KMS-11 (cell line): ENCODE results near the gene MTF2.
"Not testable (repeated sequence)": the region's sequence is repeated elsewhere in the genome, so short reads cannot be mapped to it uniquely, and the experiment has no call there.

Experiments
- H2AFZ ChIP-seq: fragments of 200-600 bp; sonication (generic); 2 replicates; pipeline ENCODE4 v1.6.1; 2016; ENCODE audit warnings: antibody characterized with exemption, mixed run types, low read depth
- H3K27ac ChIP-seq: fragments of 200-600 bp; sonication (generic); 2 replicates; pipeline ENCODE4 v1.6.1; 2016; ENCODE audit warnings: mild to moderate bottlenecking, mixed run types
- H3K27me3 ChIP-seq: fragments of 200-600 bp; sonication (generic); 2 replicates; pipeline ENCODE4 v1.6.1; 2017; ENCODE audit warnings: mild to moderate bottlenecking, low read depth, mixed run types, moderate library complexity; ENCODE audit not compliant: insufficient read depth
- H3K36me3 ChIP-seq: fragments of 200-600 bp; sonication (generic); 2 replicates; pipeline ENCODE4 v1.6.1; 2017; ENCODE audit warnings: mild to moderate bottlenecking, mixed run types; ENCODE audit not compliant: insufficient read depth
- H3K4me1 ChIP-seq: fragments of 200-600 bp; sonication (generic); 2 replicates; pipeline ENCODE4 v1.6.1; 2016; ENCODE audit warnings: mild to moderate bottlenecking, low read depth, mixed run types; ENCODE audit not compliant: poor library complexity, severe bottlenecking
- H3K4me2 ChIP-seq: fragments of 200-600 bp; sonication (generic); 2 replicates; pipeline ENCODE4 v1.7.0; 2016; ENCODE audit warnings: mild to moderate bottlenecking, mixed run types
- H3K4me3 ChIP-seq: fragments of 200-600 bp; sonication (generic); IDR thresholded peaks from 2 replicates; pipeline ENCODE4 v1.6.1; 2017; ENCODE audit warnings: low read depth, low read length, mixed read lengths; ENCODE audit not compliant: insufficient read depth
- H3K79me2 ChIP-seq: fragments of 200-600 bp; sonication (generic); 2 replicates; pipeline ENCODE4 v1.6.1; 2016; ENCODE audit warnings: low read depth, mixed run types; ENCODE audit not compliant: insufficient read depth
- H3K9ac ChIP-seq: fragments of 200-600 bp; sonication (generic); 2 replicates; pipeline ENCODE4 v1.6.1; 2016; ENCODE audit warnings: mild to moderate bottlenecking, mixed run types
- H4K20me1 ChIP-seq: fragments of 200-600 bp; sonication (generic); 2 replicates; pipeline ENCODE4 v1.6.1; 2016; ENCODE audit warnings: mild to moderate bottlenecking, mixed run types; ENCODE audit not compliant: insufficient read depth
- TF ChIP-seq, protein P1 (sequence below): fragments of 200-600 bp; sonication (generic); conservative IDR thresholded peaks from 2 replicates; pipeline ENCODE4 v1.6.1; 2017; ENCODE audit warnings: low read depth, mild to moderate bottlenecking, antibody characterized with exemption, low read length, moderate library complexity, mixed read lengths

Gene MTF2

DNA sequence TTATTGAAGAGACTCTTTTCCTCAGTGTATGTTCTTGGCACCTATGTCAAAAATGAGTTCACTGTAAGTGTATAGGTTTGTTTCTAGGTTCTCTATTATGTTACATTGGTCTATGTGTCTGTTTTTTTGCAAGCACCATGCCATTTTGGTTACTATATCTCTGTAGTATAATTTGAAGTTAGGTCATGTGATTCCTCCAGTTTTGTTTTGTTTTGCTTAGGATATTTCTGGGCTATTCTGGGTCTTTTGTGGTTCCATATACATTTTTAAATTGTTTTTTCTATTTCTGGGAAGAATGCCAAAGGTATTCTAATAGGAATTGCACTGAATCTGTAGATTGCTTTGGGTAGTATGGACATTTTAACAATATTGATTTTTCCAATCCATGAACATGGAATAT, 87.9 kb downstream of the MTF2 start:
- Histone ChIP-seq H3K79me2 (peaks cover 36% of the 10 kb centered on the region; the same call in 1 of the 2 replicates), H3K27ac (no peak overlapping the region), H4K20me1 (no peaks in the 10 kb centered on the region), H3K27me3 (no peaks in the 10 kb centered on the region), H2AFZ (no peak overlapping the region), H3K4me3 (no peak overlapping the region), H3K4me2 (no peak overlapping the region), H3K4me1 (no peaks in the 10 kb centered on the region), H3K9ac (no peak overlapping the region), H3K36me3 (no peaks in the 10 kb centered on the region)
- TF ChIP-seq, protein P1, sequence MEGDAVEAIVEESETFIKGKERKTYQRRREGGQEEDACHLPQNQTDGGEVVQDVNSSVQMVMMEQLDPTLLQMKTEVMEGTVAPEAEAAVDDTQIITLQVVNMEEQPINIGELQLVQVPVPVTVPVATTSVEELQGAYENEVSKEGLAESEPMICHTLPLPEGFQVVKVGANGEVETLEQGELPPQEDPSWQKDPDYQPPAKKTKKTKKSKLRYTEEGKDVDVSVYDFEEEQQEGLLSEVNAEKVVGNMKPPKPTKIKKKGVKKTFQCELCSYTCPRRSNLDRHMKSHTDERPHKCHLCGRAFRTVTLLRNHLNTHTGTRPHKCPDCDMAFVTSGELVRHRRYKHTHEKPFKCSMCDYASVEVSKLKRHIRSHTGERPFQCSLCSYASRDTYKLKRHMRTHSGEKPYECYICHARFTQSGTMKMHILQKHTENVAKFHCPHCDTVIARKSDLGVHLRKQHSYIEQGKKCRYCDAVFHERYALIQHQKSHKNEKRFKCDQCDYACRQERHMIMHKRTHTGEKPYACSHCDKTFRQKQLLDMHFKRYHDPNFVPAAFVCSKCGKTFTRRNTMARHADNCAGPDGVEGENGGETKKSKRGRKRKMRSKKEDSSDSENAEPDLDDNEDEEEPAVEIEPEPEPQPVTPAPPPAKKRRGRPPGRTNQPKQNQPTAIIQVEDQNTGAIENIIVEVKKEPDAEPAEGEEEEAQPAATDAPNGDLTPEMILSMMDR, result no peak

DNA sequence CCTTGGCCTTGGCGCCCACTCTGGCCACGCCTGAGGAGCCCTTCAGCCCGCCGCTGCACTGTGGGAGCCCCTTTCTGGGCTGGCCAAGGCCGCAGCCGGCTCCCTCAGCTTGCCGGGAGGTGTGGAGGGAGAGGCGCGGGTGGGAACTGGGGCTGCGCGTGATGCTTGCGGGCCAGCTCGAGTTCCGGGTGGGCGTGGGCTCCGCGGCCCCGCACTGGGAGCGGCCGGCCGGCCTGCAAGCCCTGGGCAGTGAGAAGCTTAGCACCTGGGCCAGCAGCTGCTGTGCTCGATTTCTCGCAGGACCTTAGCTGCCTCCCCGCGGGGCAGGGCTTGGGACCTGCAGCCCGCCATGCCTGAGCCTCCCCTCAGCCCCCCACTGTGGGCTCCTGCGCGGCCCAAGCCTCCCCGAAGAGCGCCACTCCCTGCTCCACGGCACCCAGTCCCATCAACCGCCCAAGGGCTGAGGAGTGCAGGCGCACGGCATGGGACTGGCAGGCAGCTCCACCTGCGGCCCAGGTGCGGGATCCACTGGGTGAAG, 91.1 kb downstream of the MTF2 start:
- H3K27ac ChIP-seq, result not testable (repeated sequence)

DNA sequence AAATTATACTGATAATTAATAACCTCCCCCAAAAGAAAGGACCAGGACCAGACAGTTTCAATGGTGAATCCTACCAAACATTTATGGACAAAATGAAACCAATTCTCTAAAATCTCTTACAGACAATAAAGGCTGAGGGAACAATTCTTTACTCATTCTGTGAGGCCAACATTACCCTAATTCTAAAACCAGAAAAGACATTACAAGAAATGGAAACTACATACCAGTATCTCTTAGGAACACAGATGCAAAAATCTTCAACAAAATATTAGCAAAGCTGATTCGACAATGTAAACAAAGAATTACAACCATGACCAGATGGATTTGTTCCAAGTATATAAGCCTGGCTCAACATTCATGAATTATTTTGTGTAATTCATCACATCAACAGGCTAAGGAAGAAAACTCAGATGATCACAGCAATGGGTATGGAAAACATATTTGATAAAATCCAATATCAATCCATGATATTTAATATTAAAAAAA, 92.5 kb downstream of the MTF2 start:
- no peak overlapping the region for H3K27ac ChIP-seq
- H2AFZ ChIP-seq, result no peak overlapping the region
- H3K4me3 ChIP-seq, result no peak overlapping the region
- no peaks in the 10 kb centered on the region for H4K20me1 ChIP-seq
- no peaks in the 10 kb centered on the region for H3K36me3 ChIP-seq
- H3K79me2 ChIP-seq, result peaks cover 74% of the 10 kb centered on the region; the same call in 1 of the 2 replicates
- H3K4me1 ChIP-seq, result no peaks in the 10 kb centered on the region
- no peaks in the 10 kb centered on the region for H3K27me3 ChIP-seq
- no peak overlapping the region for H3K4me2 ChIP-seq
- no peak overlapping the region for H3K9ac ChIP-seq
- TF ChIP-seq, protein P1, result no peak

More for the DNA sequence above, 91.1 kb downstream of the MTF2 start:
- not testable (repeated sequence) for H3K4me1 ChIP-seq, H3K4me2 ChIP-seq, H2AFZ ChIP-seq, H3K4me3 ChIP-seq, H3K36me3 ChIP-seq, H4K20me1 ChIP-seq, H3K27me3 ChIP-seq, H3K9ac ChIP-seq
- H3K79me2 ChIP-seq, result peaks cover 61% of the 10 kb centered on the region; the same call in 1 of the 2 replicates

DNA sequence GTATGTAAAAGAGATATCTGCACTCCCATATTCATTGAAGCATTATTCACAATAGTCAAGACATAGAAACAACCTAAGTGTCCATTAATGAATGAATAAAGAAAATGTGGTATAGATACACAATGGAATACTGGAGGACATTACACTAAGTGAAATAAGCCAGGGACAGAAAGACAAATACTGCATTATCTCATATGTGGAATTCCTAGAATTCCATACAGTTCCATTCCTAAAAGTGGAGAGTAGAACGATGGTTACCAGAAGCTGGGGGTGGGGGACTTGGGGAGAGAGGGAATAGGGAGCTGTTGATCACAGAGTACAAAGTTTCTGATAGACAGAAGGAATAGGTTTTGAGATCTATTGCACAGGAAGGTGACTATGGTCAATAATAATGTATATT, 93.7 kb downstream of the MTF2 start:
- no peak overlapping the region for H3K9ac ChIP-seq
- no peaks in the 10 kb centered on the region for H4K20me1 ChIP-seq
- TF ChIP-seq, protein P1, result no peak

DNA sequence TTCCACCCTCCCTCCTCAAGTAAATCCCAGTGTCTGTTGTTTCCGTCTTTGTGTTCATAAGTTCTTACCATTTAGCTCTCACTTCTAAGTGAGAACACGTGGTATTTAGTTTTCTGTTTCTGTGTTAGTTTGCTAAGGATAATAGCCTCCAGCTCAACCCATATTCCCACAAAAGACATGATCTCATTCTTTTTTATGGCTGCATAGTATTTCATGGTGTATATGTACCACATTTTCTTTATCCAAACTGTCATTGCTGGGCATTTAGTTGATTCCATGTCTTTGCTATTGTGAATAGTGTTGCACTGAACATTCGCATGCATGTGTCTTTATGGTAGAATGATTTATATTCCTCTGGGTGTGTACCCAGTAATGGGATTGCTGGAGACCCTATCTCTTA, 95.6 kb downstream of the MTF2 start:
- H3K79me2 ChIP-seq, result peaks cover 81% of the 10 kb centered on the region
- not testable (repeated sequence) for H2AFZ ChIP-seq, H4K20me1 ChIP-seq, H3K4me2 ChIP-seq, H3K27me3 ChIP-seq, H3K9ac ChIP-seq, H3K27ac ChIP-seq, H3K36me3 ChIP-seq, H3K4me3 ChIP-seq
- H3K4me1 ChIP-seq, result peaks cover 15% of the 10 kb centered on the region

More for the DNA sequence above, 93.7 kb downstream of the MTF2 start:
- H2AFZ ChIP-seq, result no peak overlapping the region
- no peaks in the 10 kb centered on the region for H3K27me3 ChIP-seq
- no peak overlapping the region for H3K4me3 ChIP-seq
- peaks cover 83% of the 10 kb centered on the region; the same call in 1 of the 2 replicates for H3K79me2 ChIP-seq
- H3K4me1 ChIP-seq, result peaks cover 3% of the 10 kb centered on the region
- H3K4me2 ChIP-seq, result no peak overlapping the region
- no peak overlapping the region for H3K27ac ChIP-seq
- no peaks in the 10 kb centered on the region for H3K36me3 ChIP-seq
